Myocyte (in vitro differentiated cells): ENCODE data around the gene CRYBG2. TPM values are rescaled to one million over a fixed set of nuclear protein-coding genes. Genes with fewer than 3 reads are reported as not detected.

Experiments used
- DNase-seq: peaks from one replicate; pipeline ENCODE4 v3.0.0-alpha.2; 2012; ENCODE audit warnings: low read depth
- total RNA-seq: library from RNA; depleted of rRNA; stranded (reverse); fragments of >200 nt; gene quantifications from 2 replicates; pipeline ENCODE4 v1.2.3, GENCODE V29; 2014

CRYBG2 gene
- total RNA-seq, 1 donor from 2014 or later: not detected

- no peak for DNase-seq
Measured at GRCh38 chr1:26282401-26282918, 71.5 kb downstream of the CRYBG2 start.

- DNase-seq: peak; percentile 62
Measured at GRCh38 chr1:26281971-26282370, 72.0 kb downstream of the CRYBG2 start.

- DNase-seq: peak; percentile 7
Measured at GRCh38 chr1:26281091-26281958, 72.6 kb downstream of the CRYBG2 start.

- peak; percentile 57 for DNase-seq
Measured at GRCh38 chr1:26280333-26281042, 73.4 kb downstream of the CRYBG2 start.

- DNase-seq: peak; percentile 91
Measured at GRCh38 chr1:26279456-26280332, 74.2 kb downstream of the CRYBG2 start, which contains the start of gene SH3BGRL3. SH3BGRL3 (plus strand) TSS chr1:26280086; CDS start chr1:26280156, 70 bp downstream.

GRCh38 chr1:26278724-26279455, 75.0 kb downstream of the CRYBG2 start:
- peak; percentile 53 for DNase-seq

- peak; percentile 67 for DNase-seq
Measured at GRCh38 chr1:26278303-26278702, 75.6 kb downstream of the CRYBG2 start.

GRCh38 chr1:26277719-26278118, 76.2 kb downstream of the CRYBG2 start:
- DNase-seq: peak; percentile 43

- no peak for DNase-seq
Measured at GRCh38 chr1:26277261-26277661, 76.7 kb downstream of the CRYBG2 start.

GRCh38 chr1:26276432-26276838, 77.5 kb downstream of the CRYBG2 start:
- DNase-seq: no peak

GRCh38 chr1:26275580-26276431, 78.1 kb downstream of the CRYBG2 start:
- peak; percentile 96 for DNase-seq

- no peak for DNase-seq
Measured at GRCh38 chr1:26274801-26275425, 79.0 kb downstream of the CRYBG2 start.

Other genes starting within 250 kb of the CRYBG2 start
- gene PDIK1L, start 242.3 kb downstream of the CRYBG2 start, total RNA-seq: 5.1 and 5.9 TPM in 2 replicates
- not detected in 2 replicates for gene FAM110D, start 195.1 kb downstream of the CRYBG2 start, total RNA-seq
- not detected in 2 replicates for gene C1orf232, start 185.2 kb downstream of the CRYBG2 start, total RNA-seq
- 25.6 and 27.8 TPM in 2 replicates for gene ZNF593, start 184.2 kb downstream of the CRYBG2 start, total RNA-seq
- not detected in 2 replicates for gene ZNF593OS, start 182.3 kb downstream of the CRYBG2 start, total RNA-seq
- gene CNKSR1, start 176.6 kb downstream of the CRYBG2 start, total RNA-seq: 0.36 and 0.62 TPM in 2 replicates
- not detected in 2 replicates for gene CATSPER4, start 163.5 kb downstream of the CRYBG2 start, total RNA-seq
- gene CEP85, start 119.9 kb downstream of the CRYBG2 start, total RNA-seq: 13.0 and 22.6 TPM in 2 replicates
- 49.0 and 51.4 TPM in 2 replicates for gene SH3BGRL3, start 74.0 kb downstream of the CRYBG2 start, total RNA-seq
- 4.2 and 4.5 TPM in 2 replicates for gene UBXN11, start 47.5 kb downstream of the CRYBG2 start, total RNA-seq
- gene CD52, start 36.2 kb downstream of the CRYBG2 start, total RNA-seq: not detected in 2 replicates
- gene ZNF683, start 18.6 kb upstream of the CRYBG2 start, total RNA-seq: not detected in 2 replicates
- gene LIN28A, start 56.7 kb upstream of the CRYBG2 start, total RNA-seq: not detected in 2 replicates
- 51.6 and 55.3 TPM in 2 replicates for gene DHDDS, start 78.2 kb upstream of the CRYBG2 start, total RNA-seq
- 250 and 254 TPM in 2 replicates for gene HMGN2, start 118.3 kb upstream of the CRYBG2 start, total RNA-seq
- gene RPS6KA1, start 175.6 kb upstream of the CRYBG2 start, total RNA-seq: 1.4 and 7.2 TPM in 2 replicates